CD1c-positive myeloid dendritic cell (primary cell): Measurements from ENCODE around the gene ZNF581.

ENCODE experiments used
- DNase-seq: peaks from one replicate; pipeline ENCODE4 v3.0.0-alpha.2; 2016; ENCODE audit errors: extremely low spot score

Gene ZNF581

GRCh38 chr19:55648585-55649267 lies 5.3 kb downstream of the ZNF581 start:
- DNase-seq, result no peak

DNA sequence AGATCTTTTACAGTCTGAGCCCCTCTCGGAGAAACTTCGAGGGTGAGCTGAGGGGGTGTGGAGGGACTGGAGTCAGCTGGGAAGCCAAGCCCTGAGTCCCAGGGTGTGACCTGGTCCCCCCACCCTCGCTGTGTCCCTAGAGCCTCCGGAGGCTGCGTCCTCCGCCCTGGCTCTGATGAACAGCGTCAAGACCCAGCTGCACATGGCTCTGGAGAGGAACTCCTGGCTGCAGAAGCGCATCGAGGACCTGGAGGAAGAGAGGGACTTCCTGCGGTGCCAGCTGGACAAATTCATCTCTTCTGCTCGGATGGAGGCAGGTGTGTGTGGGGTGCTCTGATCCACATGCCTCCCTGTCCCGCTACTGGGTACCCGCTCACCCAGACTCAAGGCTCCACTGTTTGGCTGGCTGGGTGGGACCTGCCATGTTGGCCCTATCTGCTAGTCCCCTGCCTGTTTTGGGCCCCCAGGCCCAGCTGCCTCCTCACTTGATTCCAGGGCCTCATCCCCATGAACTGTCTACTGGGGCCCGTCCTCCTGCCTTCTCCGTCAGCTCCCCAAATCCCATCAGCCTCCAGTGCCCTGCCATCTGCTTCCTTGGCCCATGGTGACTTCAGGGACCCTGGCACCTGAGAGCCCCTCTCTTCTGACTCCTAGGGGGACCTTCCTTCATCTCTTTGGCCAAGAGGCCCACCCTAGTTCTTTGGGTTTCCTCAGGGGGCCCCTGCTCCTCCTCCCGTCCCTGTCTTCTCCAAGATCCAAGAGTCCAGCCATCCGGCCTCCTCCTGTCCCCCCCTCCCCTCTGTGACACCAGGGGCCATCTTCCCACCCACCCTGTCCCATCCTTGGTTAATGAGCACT lies 6.0 kb downstream of the ZNF581 start:
- no peak for DNase-seq

DNA sequence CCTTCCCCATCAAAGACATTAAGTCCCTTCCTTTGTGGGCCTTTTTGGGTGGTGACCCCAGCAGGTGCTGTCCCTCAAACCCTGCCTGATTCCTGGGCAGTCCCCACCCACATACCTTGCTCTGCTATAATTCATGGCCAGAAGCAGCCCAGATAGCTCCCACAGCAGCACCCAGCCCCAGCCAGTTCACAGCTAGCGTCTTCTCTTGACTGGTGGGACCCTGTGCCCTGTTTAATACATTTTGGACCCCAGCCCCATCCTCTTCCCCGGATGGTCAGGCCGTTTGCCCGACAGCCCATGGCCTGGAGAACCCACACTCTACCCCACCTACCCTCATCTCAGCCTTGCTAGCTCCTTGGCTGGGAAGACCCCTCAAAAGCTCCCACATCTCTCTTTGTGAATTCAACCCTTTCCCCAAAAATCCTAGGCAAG lies 6.7 kb downstream of the ZNF581 start:
- DNase-seq, result no peak

- no peak for DNase-seq
Observed at GRCh38 chr19:55650602-55651230, 7.3 kb downstream of the ZNF581 start.

DNA sequence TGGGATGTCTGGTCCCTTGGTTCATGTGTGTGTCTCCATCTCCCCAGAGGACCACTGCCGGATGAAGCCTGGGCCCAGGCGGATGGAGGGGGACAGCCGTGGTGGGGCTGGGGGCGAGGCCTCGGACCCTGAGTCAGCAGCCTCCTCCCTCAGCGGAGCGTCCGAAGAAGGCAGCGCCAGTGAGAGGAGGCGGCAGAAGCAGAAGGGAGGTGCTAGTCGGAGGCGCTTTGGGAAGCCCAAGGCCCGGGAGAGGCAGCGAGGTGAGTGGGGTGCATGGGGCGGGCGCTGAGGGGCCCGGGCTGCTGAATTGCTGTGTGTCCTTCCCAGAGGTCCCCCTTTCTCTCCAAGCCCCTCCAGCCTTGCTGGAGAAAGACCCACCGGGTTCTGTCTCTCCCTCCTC lies 7.8 kb downstream of the ZNF581 start:
- DNase-seq, result no peak

GRCh38 chr19:55652311-55653128 lies 9.1 kb downstream of the ZNF581 start:
- DNase-seq, result no peak

DNA sequence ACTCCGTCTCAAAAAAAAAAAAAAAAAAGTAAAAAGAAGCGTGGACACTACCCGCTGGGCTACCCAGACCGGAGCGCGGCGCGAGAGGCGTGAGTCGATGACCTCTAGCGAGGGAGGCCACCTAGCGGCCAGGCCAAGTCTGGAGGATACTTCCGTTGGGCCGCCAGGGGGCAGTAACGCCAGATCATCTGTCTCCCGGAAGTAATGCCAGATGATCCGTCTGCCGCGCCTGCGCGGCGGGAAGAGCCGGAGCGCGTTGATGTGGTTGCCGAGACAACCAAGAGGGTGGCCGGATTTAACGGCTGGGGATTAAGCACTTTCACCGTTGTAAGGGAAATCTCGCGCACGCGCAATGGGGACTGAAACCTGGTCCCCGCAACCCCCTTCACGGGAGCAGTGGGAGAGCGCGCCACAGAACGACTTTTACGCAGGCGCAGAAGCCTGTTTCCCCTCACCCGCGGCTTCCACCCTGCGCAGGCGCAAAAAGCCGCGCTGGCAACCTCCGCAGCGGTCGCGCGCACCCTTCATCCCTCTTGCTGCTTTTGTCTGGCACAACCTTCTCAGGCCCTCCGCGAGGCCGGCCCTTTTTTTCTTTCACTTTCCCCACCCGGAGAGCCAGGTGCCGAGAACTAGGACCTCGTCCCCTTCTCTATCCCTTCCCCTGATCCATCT lies 10.3 kb downstream of the ZNF581 start:
- peak; percentile 99 for DNase-seq

DNA sequence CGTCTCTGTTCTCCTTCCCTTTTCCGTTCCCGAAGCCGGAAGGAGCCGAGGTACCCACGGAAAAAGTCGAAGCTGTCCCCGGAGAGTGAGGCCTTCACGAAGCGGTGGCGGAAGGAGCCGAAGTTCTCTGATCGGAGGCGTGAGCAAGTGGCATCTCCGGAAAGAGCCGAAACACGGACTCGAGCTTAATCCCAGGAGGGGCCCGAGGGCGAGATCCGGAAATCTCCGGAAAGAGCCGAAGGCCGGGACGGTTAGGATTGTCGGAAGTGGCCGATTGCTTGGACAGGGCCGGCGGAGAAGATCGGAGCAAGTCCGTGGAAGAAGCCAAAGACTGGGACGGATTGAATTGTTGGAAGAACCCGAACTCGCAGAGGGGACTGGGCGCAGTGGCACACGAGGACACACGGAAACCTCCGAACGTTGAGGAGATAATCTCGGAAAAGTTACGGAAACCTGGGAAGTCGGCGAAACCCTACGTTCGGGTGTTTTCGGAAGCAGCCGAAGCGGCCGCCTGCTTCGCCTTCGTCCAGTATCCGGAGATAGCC lies 10.9 kb downstream of the ZNF581 start:
- DNase-seq, result peak; percentile 100

GRCh38 chr19:55654868-55655647 lies 11.6 kb downstream of the ZNF581 start, which contains the start of gene U2AF2:
Gene U2AF2, plus strand, starts transcription at chr19:55655035. Its CDS starts 70 bp downstream, at chr19:55655105.
- peak; percentile 97 for DNase-seq

GRCh38 chr19:55655648-55656040 lies 12.2 kb downstream of the ZNF581 start:
- DNase-seq, result no peak

DNA sequence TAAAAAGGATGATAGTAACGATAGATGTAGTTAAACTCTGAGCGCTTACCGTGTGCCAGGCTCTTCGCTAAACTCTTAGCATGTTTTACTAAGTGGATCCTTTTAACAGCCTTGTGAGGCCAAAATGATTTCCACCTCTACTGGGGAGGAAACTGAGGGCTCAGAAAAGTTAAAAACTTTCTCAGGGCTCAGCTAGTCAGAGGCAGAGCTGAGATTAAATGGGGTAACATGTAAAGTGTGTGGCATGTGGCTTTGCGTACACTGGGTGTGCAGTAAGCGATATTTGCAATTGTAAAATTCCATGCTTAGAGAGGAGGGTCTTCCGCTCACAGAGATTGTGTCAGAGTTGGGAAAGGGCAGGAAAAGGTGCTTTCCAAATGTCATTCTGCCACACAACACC lies 13.1 kb downstream of the ZNF581 start:
- no peak for DNase-seq

GRCh38 chr19:55656988-55657747 lies 13.7 kb downstream of the ZNF581 start:
- no peak for DNase-seq

DNA sequence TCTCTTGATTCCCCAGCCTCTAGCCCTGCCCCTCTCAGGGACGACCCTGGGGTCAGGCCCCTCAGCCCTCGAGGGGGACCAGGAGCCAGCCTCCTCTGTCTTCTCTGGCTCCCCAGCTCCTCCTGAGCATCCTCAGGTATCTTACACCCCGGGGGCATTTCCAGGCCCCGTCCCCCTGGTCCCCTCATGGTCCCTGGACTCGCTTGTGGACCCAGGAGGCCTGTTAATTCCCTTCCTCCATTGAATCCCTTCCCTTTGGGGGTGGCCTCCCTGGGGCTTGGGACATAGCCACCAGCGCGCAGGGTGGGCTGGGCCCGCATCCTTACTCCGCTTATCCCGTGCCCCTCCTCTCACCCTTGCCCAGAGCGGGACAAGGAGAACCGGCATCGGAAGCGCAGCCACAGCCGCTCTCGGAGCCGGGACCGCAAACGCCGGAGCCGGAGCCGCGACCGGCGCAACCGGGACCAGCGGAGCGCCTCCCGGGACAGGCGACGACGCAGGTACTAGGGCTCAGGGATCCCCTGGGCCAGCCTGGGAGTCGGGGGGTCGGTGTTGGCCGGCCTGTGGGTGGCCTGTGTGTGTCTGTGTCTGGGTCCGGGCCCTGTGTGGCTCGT lies 15.5 kb downstream of the ZNF581 start:
- DNase-seq, result no peak

DNA sequence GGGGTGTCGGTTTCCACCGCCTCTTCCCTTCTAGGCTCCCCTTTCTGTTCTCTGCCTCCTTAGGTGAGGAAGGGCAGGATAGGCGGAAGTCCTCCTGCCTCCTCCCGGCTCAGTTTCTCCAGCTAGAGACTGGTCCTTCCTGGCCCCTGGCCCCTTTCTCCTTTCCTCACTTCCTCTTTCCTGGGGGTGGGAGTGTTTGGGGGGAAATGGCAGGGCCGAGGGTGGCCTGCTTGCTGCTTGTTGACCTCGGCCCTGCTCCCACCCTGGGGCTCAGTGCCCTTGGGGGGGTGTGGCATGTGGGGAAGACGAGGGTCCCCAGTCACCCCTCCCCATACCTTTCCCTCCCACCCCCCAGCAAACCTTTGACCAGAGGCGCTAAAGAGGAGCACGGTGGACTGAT lies 16.4 kb downstream of the ZNF581 start:
- no peak for DNase-seq

DNA sequence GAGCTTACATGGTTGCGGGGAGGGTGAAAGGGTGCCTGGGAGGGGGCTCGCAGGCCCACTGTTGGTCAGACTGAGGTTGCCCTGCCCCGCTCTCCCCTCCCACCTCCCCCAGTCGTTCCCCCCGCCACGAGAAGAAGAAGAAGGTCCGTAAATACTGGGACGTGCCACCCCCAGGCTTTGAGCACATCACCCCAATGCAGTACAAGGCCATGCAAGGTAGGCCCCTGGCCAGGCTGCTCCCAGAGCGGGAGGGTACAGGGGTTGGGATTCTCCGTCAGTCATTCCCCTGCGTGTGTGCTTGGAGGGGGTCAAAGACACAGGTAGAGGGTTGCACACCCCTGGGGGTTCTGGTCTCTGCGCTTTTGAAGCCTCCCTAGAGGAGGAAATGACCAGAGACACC lies 17.0 kb downstream of the ZNF581 start:
- DNase-seq, result no peak

DNA sequence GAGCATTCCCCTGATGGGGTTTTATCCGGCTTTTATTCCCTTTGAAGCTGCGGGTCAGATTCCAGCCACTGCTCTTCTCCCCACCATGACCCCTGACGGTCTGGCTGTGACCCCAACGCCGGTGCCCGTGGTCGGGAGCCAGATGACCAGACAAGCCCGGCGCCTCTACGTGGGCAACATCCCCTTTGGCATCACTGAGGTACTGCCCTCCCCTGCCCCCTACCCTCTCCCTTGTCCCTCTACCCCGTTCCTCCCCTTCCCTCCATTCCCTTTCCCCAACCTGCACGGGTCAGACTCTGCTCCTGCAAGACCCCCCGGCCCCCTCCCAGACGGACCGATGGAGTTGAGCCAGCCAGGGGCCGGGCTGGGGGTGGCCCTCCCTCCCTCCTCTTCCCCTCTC lies 17.5 kb downstream of the ZNF581 start:
- no peak for DNase-seq

DNA sequence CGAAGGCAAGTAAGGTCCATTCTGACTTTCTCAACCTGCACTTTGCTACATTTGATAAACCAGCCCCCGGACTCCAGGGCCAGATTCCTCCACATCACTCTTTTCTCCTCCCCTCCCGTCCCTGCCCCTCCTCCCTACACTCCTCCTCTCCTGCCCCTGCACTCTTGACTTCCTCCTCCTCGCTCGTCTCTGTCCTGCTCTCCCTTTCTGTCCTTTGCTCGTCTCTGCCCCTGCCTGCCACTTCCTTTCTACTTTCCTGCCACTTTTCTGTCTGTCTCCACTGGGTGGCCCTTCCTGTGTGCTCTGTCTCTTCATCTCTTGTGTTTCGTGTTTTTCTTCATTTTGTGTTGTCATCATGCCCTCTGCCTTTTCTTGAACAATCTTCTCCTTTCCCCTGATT lies 18.4 kb downstream of the ZNF581 start:
- no peak for DNase-seq

DNA sequence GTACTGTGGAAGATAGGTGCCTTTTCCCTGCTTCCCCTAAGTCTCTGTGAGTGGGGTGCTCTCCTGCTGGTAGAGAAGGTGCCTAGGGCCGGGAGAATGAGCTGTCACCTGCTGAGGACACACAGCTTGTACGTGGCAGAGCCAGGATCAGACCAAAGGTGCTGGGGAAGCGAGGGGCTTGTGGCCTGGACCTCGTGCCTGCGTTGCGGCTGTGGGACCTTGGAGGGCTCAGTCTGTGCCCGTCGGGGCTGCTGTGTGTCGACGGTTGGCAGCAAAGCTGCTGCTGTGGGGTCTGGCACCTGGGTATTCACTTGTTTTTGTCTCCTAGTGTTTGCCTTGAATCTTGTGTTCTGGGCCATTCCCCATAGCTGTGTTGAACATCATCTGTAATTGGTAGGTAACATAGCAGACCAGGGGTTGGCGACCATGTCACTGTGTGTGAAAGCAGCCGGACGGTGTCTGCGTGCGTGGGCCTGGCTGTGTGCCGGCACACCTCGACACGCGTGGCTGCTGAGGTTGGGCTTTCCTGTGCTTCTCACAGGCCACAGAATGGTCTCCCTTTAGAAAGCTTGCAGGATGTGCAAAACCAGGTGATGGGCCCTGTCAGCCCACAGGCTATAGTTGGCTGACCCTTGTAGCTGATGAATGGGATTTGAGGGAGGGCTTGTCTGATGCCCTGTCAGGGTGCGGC lies 20.5 kb downstream of the ZNF581 start:
- DNase-seq, result no peak
